Panc1 (cell line): ENCODE measurements around the gene KAT6B. TPM values are rescaled to one million over a fixed set of nuclear protein-coding genes. Genes with fewer than 3 reads are reported as not detected.
A peak's percentile ranks its signal among the peaks of the same experiment; 100 is the strongest.

Experiments used
- ATAC-seq: fragments of 200-7000 bp; cut with Tn5 transposase; 2 replicates; pipeline ENCODE4 v1.9.1; 2020; ENCODE audit warnings: mild to moderate bottlenecking, moderate library complexity
- BruUV-seq: library from RNA; stranded (reverse); fragments of 400-500 nt; replicated peaks from 2 replicates; lab custom pipeline; 2021; lab: Mats Ljungman, UMichigan
- CTCF ChIA-PET: fragments of 300-600 bp; sonication (Branson Sonifier 250); formaldehyde crosslinking; loops from one replicate; lab custom pipeline; 2022; ENCODE audit warnings: antibody characterized with exemption; lab: Charles Lee
- POLR2A ChIA-PET: fragments of 300-600 bp; sonication (Branson Sonifier 250); formaldehyde crosslinking; loops from one replicate; lab custom pipeline; 2022; ENCODE audit warnings: antibody characterized with exemption; lab: Charles Lee
- DNase-seq: peaks from one replicate; pipeline ENCODE4 v3.0.0-alpha.2; 2010; ENCODE audit warnings: low read depth, low spot score
- H3K27ac ChIP-seq: 2 replicates; pipeline ENCODE4 v1.5.1; 2011; ENCODE audit warnings: mild to moderate bottlenecking, low read length, inconsistent platforms
- H3K27me3 ChIP-seq: fragments of 200-500 bp; sonication (Bioruptor generic); 2 replicates; pipeline ENCODE4 v1.6.0; 2014; ENCODE audit warnings: low read length, inconsistent platforms; ENCODE audit not compliant: control insufficient read depth, insufficient read depth
- H3K36me3 ChIP-seq: fragments of 200-500 bp; sonication (Bioruptor generic); 2 replicates; pipeline ENCODE4 v1.5.1; 2014; ENCODE audit warnings: inconsistent platforms, mild to moderate bottlenecking, low read length, moderate library complexity; ENCODE audit not compliant: control insufficient read depth, insufficient read depth
- H3K4me1 ChIP-seq: 2 replicates; pipeline ENCODE4 v1.5.1; 2011; ENCODE audit warnings: inconsistent platforms, mild to moderate bottlenecking, low read length, moderate library complexity; ENCODE audit not compliant: control insufficient read depth, insufficient read depth
- H3K4me3 ChIP-seq, 2 experiments: 2 replicates each; pipeline ENCODE4 v1.5.1; 2011 to 2012; ENCODE audit warnings: low read depth in 2 of 2, low read length in 2 of 2, mild to moderate bottlenecking in 2 of 2, inconsistent platforms in 1 of 2, moderate library complexity in 1 of 2
- H3K9me3 ChIP-seq: fragments of 200-500 bp; sonication (Bioruptor generic); 2 replicates; pipeline ENCODE4 v1.5.1; 2014; ENCODE audit warnings: low read depth, mild to moderate bottlenecking, inconsistent platforms, low read length, moderate library complexity; ENCODE audit not compliant: control insufficient read depth, insufficient read depth
- POLR2AphosphoS5 ChIP-seq: IDR thresholded peaks from 2 replicates; pipeline ENCODE4 v1.6.1; 2012; ENCODE audit warnings: mild to moderate bottlenecking, low read depth, low read length, moderate library complexity
- SIN3A ChIP-seq: IDR thresholded peaks from 2 replicates; pipeline ENCODE4 v1.6.1; 2012; ENCODE audit warnings: low read depth, mild to moderate bottlenecking, low read length, moderate library complexity, borderline replicate concordance; ENCODE audit not compliant: insufficient read depth
- TCF7L2 ChIP-seq: IDR thresholded peaks from 2 replicates; pipeline ENCODE4 v1.6.1; 2011; ENCODE audit warnings: mild to moderate bottlenecking, low read depth, low read length, inconsistent platforms
- in situ Hi-C: cut with HindIII; loops from 2 replicates; pipeline ENCODE4 v1.10.0; 2016; ENCODE audit warnings: low sequenced_read_pairs, low pct_unique_long_range_greater_than_20kb
- intact Hi-C: fragments of 100-400 bp; cut with micrococcal nuclease; formaldehyde crosslinking; loops from one replicate; pipeline ENCODE4 v1.10.0; 2022; ENCODE audit not compliant: unreplicated experiment
- total RNA-seq: library from RNA; stranded (reverse); gene quantifications from one replicate; pipeline ENCODE4 v1.2.1, GENCODE V29; 2021; ENCODE audit not compliant: unreplicated experiment
- TF ChIP-seq, protein P1 (sequence below), 2 experiments: IDR thresholded peaks; 2 replicates each; pipeline ENCODE4 v1.6.1; 2011 to 2012; ENCODE audit warnings: low read depth in 2 of 2, control low read depth in 1 of 2, low read length in 1 of 2, mild to moderate bottlenecking in 1 of 2, moderate library complexity in 1 of 2; ENCODE audit not compliant: insufficient read depth in 1 of 2
- TF ChIP-seq, protein P2 (sequence below): fragments of 450-650 bp; IDR thresholded peaks from 2 replicates; pipeline ENCODE4 v1.5.1; 2017; ENCODE audit warnings: mild to moderate bottlenecking

Gene KAT6B
- total RNA-seq, 1 experiment from 2014 or later, result 31.1 TPM

DNA sequence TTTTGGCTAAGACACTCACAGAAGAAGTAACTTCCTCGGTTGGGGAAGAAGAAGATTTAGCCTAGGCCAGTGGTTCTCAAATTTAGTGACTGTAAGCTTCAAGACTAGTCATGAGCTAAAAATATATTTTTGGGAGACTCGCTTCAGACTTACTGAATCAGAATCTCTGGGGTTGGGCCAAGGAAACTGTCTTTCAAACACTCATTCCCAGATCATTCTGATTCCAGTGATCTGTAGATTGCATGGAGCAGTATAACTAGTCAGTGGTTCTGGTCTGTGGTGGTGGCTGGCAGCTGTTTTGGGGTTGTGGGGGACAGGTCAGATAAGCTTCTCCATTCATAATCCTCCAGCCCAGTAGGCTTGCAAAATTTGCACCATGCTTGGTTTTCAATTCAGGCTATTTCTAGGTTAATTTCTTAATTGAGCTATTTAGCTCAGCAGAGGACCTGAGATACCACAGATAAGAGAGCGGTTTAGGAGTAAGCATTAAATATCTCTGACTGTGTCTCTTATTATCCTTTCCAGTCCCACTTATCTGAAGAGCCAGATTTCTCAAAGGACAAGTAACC, 3.8 kb upstream of the KAT6B start:
- ChIA-PET POLR2A (interaction anchor here (0.5 kb wide), 1 partner anchor 74 kb away, joined by 3 read pairs; no protein-coding TSS in a partner anchor), CTCF (no interaction called here)
- Histone ChIP-seq H3K9me3 (no peaks in the 10 kb centered on the region), H3K27me3 (no peaks in the 10 kb centered on the region), H3K4me3 (no peak overlapping the region), H3K27ac (peak overlapping the region; percentile 66; the same call in 1 of the 2 replicates), H3K36me3 (no peaks in the 10 kb centered on the region), H3K4me1 (peaks cover 39% of the 10 kb centered on the region)
- in situ Hi-C loops, result no loop called here
- ATAC-seq (no peak), DNase-seq (no peak)
- BruUV-seq, result no TSS peak
- no peak for TF ChIP-seq POLR2AphosphoS5
- TF ChIP-seq, protein P1, sequence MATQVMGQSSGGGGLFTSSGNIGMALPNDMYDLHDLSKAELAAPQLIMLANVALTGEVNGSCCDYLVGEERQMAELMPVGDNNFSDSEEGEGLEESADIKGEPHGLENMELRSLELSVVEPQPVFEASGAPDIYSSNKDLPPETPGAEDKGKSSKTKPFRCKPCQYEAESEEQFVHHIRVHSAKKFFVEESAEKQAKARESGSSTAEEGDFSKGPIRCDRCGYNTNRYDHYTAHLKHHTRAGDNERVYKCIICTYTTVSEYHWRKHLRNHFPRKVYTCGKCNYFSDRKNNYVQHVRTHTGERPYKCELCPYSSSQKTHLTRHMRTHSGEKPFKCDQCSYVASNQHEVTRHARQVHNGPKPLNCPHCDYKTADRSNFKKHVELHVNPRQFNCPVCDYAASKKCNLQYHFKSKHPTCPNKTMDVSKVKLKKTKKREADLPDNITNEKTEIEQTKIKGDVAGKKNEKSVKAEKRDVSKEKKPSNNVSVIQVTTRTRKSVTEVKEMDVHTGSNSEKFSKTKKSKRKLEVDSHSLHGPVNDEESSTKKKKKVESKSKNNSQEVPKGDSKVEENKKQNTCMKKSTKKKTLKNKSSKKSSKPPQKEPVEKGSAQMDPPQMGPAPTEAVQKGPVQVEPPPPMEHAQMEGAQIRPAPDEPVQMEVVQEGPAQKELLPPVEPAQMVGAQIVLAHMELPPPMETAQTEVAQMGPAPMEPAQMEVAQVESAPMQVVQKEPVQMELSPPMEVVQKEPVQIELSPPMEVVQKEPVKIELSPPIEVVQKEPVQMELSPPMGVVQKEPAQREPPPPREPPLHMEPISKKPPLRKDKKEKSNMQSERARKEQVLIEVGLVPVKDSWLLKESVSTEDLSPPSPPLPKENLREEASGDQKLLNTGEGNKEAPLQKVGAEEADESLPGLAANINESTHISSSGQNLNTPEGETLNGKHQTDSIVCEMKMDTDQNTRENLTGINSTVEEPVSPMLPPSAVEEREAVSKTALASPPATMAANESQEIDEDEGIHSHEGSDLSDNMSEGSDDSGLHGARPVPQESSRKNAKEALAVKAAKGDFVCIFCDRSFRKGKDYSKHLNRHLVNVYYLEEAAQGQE (IDR thresholded peaks at IDR 0.05; ENCODE audit: insufficient read depth in 1 of 2, low read depth in 2 of 2, low read length in 1 of 2), result no peak
- TF ChIP-seq SIN3A, result no peak
- TF ChIP-seq TCF7L2, result no peak
- TF ChIP-seq, protein P2, sequence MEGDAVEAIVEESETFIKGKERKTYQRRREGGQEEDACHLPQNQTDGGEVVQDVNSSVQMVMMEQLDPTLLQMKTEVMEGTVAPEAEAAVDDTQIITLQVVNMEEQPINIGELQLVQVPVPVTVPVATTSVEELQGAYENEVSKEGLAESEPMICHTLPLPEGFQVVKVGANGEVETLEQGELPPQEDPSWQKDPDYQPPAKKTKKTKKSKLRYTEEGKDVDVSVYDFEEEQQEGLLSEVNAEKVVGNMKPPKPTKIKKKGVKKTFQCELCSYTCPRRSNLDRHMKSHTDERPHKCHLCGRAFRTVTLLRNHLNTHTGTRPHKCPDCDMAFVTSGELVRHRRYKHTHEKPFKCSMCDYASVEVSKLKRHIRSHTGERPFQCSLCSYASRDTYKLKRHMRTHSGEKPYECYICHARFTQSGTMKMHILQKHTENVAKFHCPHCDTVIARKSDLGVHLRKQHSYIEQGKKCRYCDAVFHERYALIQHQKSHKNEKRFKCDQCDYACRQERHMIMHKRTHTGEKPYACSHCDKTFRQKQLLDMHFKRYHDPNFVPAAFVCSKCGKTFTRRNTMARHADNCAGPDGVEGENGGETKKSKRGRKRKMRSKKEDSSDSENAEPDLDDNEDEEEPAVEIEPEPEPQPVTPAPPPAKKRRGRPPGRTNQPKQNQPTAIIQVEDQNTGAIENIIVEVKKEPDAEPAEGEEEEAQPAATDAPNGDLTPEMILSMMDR, result no peak
- intact Hi-C loops, result loop anchor here (10.0 kb wide), 2 partner anchors 262 to 558 kb away; no protein-coding TSS in a partner anchor

DNA sequence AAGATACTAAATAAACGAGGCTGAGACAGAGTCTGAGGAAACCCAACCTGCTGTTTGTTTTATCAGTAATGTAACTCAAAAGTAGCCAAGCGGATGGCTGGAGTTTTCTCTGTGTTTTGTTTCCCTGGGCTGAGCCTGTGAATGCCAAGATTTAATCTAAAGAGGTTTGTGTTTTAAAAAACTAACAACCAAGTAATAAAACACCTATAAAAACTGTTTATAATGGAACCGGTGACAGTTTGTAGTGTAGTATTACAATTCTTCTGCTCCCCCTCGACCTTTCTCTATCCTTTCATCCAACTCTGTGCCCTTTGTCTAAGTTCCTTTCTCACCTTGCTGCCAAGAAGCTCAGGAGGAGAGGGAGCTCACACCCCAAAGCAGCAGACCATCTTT, 2.6 kb upstream of the KAT6B start:
- no TSS peak for BruUV-seq
- DNase-seq (no peak), ATAC-seq (no peak)
- Histone ChIP-seq H3K4me3 (no peak overlapping the region; a peak in 1 of 4 replicates), H3K27me3 (no peaks in the 10 kb centered on the region), H3K27ac (peak overlapping the region; percentile 82), H3K9me3 (no peaks in the 10 kb centered on the region), H3K36me3 (no peaks in the 10 kb centered on the region), H3K4me1 (peaks cover 44% of the 10 kb centered on the region)
- in situ Hi-C loops, result no loop called here
- TF ChIP-seq POLR2AphosphoS5, result peak; percentile 55; the same call in 1 of the 2 replicates
- peak; percentile 91; the same call in 1 of the 2 replicates for TF ChIP-seq TCF7L2
- TF ChIP-seq, protein P1 (IDR thresholded peaks at IDR 0.05; ENCODE audit: insufficient read depth in 1 of 2, low read depth in 2 of 2, low read length in 1 of 2), result no peak
- intact Hi-C loops, result loop anchor here (10.0 kb wide), 2 partner anchors 261 to 559 kb away; no protein-coding TSS in a partner anchor
- CTCF ChIA-PET, result no interaction called here
- POLR2A ChIA-PET, result no interaction called here
